Measurements from ENCODE around the gene APOBEC3B.
"Not testable (repeated sequence)": the region's sequence is repeated elsewhere in the genome, so short reads cannot be mapped to it uniquely, and the experiment has no call there.

DNA sequence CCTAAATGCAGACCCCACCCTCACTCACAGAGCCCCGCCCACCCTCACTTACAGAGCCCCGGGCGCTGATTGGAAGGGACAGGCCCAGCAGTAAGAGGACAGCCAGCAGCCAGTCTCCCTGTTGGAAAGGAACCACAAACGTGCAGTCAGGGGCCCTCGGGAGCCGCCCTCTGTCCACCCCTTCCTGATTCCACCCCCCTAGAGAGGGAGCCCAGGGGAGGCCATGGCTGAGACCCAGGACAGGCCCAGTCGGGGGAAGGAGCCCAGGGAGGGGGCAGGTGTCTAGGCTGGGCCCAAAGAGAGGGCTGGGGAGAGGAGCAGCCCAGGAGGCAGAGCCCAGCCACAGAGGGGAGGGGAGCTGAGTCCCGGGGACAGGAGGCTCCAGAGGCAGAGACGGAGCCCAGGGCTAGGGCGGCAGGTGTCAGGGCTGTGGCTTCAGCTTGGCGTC, 18.8 kb upstream of the APOBEC3B start:
- TF ChIP-seq, protein P1, sequence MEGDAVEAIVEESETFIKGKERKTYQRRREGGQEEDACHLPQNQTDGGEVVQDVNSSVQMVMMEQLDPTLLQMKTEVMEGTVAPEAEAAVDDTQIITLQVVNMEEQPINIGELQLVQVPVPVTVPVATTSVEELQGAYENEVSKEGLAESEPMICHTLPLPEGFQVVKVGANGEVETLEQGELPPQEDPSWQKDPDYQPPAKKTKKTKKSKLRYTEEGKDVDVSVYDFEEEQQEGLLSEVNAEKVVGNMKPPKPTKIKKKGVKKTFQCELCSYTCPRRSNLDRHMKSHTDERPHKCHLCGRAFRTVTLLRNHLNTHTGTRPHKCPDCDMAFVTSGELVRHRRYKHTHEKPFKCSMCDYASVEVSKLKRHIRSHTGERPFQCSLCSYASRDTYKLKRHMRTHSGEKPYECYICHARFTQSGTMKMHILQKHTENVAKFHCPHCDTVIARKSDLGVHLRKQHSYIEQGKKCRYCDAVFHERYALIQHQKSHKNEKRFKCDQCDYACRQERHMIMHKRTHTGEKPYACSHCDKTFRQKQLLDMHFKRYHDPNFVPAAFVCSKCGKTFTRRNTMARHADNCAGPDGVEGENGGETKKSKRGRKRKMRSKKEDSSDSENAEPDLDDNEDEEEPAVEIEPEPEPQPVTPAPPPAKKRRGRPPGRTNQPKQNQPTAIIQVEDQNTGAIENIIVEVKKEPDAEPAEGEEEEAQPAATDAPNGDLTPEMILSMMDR (IDR thresholded peaks at IDR 0.05; ENCODE audit: poor library complexity), result not testable (repeated sequence)
- TF ChIP-seq EZH2 (IDR thresholded peaks at IDR 0.05; ENCODE audit: borderline replicate concordance); EZH2phosphoT487 (IDR thresholded peaks at IDR 0.05; ENCODE audit: low read depth, severe bottlenecking, unreplicated experiment): not testable (repeated sequence)
